Stimulated activated CD4-positive, alpha-beta T cell treated with anti-CD3 and anti-CD28 coated beads, Interleukin-1b, Interleukin-23, amount 100 ng/mL, for 48 hours (primary cell): ENCODE measurements around the gene WDFY2.
"Not testable (repeated sequence)": the region's sequence is repeated elsewhere in the genome, so short reads cannot be mapped to it uniquely, and the experiment has no call there.

Experiments used
- DNase-seq: peaks from one replicate; pipeline ENCODE4 v3.0.0-alpha.2; 2020

The WDFY2 gene

DNA sequence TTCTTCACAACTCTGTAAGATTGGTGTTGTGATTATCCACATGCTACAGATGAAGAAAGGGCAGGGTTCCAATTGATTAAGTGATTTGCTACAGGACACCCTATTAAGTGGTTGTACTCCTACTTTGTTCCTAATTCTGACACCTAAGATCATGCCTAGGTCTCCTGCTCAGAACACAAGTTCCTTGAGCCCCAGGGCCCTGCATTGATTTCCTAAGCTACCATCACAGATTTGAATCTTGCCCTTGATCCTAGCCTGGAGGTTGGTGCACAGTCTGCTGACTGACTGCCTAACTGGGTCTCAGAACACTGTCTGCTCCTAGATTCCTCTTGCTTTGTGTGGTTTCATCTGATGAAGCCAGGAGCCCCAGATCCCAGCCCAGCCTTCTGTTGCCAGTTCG is 19.6 kb upstream of the WDFY2 start:
- DNase-seq = no peak

DNA sequence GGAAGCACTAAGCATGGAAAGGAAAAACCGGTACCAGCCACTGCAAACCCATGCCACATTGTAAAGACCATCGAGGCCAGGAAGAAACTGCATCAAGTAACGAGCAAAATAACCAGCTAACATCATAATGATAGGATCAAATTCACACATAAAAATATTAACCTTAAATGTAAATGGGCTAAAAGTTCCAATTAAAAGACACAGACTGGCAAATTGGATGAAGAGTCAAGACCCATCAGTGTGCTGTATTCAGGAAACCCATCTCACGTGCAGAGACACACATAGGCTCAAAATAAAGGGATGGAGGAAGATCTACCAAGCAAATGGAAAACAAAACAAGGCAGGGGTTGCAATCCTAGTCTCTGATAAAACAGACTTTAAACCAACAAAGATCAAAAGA is 15.3 kb upstream of the WDFY2 start:
- DNase-seq = not testable (repeated sequence)

DNA sequence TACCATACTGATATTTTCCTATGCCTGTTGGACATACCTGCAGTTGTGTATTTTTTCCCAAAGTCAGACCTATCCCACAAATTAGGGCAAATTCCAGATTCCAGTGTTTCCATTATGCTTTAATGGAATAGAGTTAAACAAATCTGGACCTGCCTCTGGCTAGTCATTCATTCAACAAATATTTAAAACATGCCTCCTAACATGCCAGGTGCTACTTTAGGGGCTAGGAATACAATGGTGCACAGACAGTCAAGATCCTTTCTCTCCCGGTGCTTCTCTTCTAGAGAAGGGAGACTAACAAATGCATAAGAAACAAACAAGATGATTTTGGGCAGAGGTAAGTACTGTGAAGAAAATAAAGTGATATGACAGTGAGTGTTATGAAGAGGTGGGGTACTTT is 7.5 kb upstream of the WDFY2 start:
- DNase-seq = no peak

DNA sequence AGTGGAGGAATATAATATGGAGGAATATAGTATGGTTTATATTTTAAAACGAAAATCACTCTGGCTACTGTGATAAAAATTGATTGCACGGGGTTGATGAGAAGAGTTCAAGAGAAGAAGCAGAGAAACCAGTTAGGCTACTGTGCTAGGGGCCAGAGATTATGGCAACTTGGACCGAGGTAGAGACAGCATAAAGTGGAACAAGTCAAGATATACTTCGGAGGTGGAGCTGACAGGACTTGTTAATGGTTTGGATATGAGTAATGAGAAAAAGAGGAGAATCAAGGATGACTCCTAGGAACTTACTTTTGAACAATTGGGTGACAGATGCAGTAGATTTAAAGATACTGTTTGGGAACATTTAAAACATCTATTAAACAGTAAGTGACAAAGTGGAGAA is 6.6 kb upstream of the WDFY2 start:
- no peak for DNase-seq

GRCh38 chr13:51579676-51580075 is 4.6 kb upstream of the WDFY2 start:
- no peak for DNase-seq

- DNase-seq = no peak
Measured at GRCh38 chr13:51581148-51581820, 3.0 kb upstream of the WDFY2 start.

DNA sequence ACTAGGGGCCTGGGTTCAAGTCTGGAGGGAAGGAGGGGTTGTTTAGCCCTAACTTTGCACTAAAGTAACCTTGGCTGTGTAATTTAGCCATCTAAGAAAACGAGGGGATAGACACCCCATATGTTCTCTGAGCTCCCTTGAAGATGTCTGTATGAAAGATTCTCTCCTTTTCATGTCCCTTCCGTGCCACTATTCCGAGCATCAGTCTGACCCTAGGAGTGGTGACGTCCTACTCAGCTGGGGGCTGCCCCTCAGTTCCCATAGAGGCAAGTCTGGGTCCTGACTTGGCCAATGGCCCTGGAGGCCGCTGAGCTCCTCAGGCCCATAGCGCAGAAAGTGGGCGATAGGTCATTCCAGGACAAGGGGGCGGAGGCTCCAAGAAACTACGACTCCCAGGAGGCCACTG is 790 bp upstream of the WDFY2 start:
- DNase-seq = no peak

- peak; percentile 70 for DNase-seq
Measured at GRCh38 chr13:51584731-51585672, 740 bp downstream of the WDFY2 start.

DNA sequence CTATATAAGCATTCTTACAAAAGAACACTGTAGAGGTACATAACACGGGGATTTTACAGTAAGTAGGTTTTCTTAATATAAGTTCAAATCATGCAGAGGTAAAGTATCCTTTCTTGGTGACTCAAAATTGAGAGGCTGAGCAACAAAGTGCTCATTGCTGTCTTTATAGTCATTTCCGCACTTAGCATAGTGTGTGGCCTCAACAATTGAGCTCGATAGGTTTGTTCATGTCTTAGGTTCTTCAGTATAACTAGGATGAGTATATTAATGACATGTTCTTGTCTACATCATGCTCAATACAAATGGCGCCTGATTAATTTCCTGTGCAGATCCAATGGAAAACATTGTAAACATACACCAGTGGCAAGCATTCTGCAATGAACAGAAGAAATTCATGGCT is 1.4 kb downstream of the WDFY2 start:
- DNase-seq = peak; percentile 24

GRCh38 chr13:51587372-51587771 is 3.1 kb downstream of the WDFY2 start:
- no peak for DNase-seq

- DNase-seq = no peak
Measured at GRCh38 chr13:51588406-51588949, 4.2 kb downstream of the WDFY2 start.

- no peak for DNase-seq
Measured at GRCh38 chr13:51589793-51590192, 5.5 kb downstream of the WDFY2 start.

GRCh38 chr13:51590231-51590970 is 6.1 kb downstream of the WDFY2 start:
- no peak for DNase-seq

DNA sequence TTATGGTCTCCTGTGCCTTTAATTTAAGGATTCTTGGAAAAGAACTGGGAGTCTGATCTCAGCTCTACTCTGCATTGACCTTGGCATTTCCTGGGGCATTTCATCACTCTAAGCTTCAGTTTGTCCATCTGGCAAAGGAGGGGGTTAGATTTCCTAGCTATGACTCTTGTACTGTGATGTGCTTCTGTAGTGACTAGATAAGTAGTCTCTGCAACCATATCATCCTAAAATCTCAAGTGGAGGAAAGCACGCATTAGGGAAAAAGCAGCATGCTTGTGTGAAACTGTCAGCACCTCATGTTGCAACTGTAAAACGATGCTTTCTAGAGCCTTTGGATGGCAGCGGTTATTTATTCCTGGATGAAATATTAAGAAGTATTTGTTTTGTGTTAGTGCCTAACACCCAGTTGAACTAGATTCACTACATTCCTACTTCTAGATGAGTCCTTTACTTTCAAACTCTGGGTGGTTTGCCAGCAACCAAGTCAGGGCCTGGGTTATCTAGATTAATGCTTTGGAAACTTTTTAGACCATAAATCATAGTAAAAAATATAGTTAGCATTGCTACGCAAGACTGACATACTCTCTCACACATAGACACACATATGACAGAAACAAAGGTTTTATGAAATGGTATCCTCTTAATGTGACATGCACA is 6.8 kb downstream of the WDFY2 start:
- no peak for DNase-seq

- not testable (repeated sequence) for DNase-seq
Measured at GRCh38 chr13:51591938-51592337, 7.7 kb downstream of the WDFY2 start.

GRCh38 chr13:51594432-51594831 is 10.2 kb downstream of the WDFY2 start:
- no peak for DNase-seq

DNA sequence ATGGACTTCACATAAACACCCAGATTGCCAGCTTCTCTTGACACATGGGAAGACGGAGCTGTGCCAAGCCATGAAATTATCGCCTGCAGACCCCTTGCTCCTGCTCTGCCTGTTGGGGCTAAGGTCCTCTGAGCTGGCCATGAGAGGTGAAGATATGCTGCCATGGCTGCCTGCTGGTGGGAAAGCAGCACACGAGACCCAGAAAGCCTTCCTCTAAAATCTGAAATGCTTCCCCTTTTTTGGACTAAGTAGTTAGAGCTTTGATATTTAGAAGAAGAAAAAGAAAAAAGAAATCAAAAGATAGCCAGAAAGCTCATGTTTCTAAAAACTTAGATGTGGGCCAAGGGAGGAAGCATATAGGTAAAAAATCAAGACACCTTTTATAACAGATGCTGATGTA is 11.2 kb downstream of the WDFY2 start:
- no peak for DNase-seq

DNA sequence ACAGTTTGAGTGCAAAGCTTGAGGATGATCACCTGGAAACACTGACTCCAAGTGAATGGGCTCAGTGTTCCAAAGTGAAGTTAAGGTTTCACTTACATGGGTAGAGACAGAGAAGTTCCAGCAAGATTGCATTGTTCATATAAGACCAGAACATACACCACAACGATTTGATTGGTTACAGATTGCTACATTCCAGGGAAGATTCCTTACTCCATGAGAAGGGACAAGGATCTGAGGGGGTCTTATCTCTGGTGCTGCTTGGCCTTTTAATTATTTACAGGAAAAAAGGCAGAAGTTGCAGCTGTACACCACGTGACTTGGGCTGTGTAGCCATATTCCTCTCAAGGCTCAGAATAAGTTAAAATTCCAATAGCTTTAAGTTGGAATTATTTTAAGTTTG is 12.3 kb downstream of the WDFY2 start:
- no peak for DNase-seq

GRCh38 chr13:51599444-51600176 is 15.3 kb downstream of the WDFY2 start:
- no peak for DNase-seq

GRCh38 chr13:51600703-51601102 is 16.4 kb downstream of the WDFY2 start:
- DNase-seq = no peak

- no peak for DNase-seq
Measured at GRCh38 chr13:51601601-51602565, 17.6 kb downstream of the WDFY2 start.
